ENCODE results near the gene RBBP7.
A peak's percentile ranks its signal among the peaks of the same experiment; 100 is the strongest.

Gene RBBP7

DNA sequence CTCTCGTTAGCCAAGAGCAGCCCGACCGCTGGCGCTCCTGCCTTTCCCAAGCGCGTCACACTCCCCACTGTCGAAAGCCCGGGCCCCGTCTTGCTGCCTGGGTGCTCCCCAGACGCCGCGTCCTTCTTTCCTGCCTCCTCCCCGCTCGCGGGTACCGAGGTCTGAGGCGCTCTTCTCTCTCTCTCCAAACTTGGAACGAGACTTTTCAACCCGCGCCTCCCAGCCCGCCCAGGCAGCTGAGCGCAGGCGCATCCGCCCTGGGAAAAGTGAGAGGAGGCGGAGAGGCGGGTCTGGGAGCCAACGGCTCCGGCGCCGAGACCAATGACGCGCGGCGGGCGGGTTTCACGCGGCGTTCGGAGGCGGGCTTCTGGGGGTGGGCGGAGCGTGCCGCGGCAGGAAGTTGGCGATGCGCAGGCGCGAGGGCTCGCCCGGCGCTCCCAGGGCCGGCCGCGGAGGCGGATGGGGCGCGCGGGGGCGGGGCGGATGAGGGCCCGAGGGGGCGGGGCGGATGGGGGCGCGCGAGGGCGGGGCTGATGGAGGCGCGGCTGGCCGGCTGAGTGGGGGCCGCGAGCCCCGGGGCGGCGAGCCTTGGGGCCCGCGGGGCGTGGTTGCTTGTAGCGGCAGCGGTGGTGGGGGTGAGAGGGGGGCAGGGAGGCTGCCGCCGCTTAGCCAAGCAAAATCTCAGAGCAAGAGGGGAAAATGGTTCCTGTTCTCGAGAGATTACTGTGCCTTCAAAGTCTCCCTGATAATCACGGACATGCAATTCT is at the start of gene RBBP7:
Gene RBBP7, minus strand, starts transcription at position 268 of the 767 bp plus-strand sequence. CDS start 309 bp downstream, outside the sequence.
- peak; percentile 92 for DNase-seq

- no peak for DNase-seq
Observed at GRCh38 chrX:16918979-16919378, 48.8 kb upstream of the RBBP7 start.

GRCh38 chrX:16917120-16917519 is 47.0 kb upstream of the RBBP7 start:
- DNase-seq: no peak

DNA sequence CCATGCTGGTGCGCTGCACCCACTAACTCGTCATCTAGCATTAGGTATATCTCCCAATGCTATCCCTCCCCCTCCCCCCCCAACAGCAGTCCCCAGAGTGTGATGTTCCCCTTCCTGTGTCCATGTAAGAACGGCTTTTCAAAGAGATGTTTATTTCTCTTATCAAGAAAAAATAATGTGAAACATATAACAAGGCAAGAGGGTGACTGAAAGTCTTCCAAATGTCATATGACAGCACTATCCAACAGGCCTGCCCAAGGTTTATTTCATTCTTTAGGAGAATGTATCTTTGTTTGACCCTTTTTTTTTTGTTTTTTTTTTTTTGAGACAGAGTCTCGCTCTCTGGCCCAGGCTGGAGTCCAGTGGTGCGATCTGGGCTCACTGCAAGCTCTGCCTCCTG is 46.4 kb upstream of the RBBP7 start:
- DNase-seq: no peak

- DNase-seq: no peak
Observed at GRCh38 chrX:16914058-16914457, 43.9 kb upstream of the RBBP7 start.

- DNase-seq: no peak
Observed at GRCh38 chrX:16910376-16910775, 40.2 kb upstream of the RBBP7 start.

DNA sequence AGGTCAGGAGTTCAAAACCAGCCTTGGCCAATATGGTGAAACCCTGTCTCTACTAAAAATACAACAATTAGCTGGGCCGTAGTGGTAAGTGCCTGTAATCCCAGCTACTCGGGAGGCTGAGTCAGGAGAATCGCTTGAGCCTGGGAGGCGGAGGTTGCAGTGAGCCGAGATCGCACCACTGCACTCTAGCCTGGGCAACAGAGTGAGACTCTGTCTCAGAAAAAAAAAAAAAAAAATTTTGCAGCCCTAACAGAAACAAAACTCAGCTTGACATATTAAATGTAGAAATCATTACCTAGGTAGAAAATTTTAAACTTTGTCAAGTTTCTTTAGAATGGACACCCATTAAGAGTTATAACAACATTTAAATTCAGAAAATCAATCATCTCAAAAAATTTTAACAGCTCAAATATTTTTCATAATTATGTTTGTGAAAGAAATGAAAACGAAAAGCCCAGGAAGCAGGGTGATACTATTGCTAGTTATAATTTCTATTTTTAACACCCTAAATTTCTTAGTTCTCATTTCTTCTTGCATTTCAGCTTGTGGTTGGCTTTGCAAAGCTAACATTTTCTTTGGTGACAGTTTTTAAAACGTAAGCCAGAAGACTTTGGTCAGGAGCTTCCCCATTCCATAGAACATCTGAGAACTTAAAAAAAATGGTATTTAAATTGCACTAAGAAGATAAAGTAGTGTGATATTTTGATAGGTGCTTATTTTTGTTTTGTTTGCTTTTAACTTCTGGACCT is 33.3 kb upstream of the RBBP7 start:
- DNase-seq: no peak

DNA sequence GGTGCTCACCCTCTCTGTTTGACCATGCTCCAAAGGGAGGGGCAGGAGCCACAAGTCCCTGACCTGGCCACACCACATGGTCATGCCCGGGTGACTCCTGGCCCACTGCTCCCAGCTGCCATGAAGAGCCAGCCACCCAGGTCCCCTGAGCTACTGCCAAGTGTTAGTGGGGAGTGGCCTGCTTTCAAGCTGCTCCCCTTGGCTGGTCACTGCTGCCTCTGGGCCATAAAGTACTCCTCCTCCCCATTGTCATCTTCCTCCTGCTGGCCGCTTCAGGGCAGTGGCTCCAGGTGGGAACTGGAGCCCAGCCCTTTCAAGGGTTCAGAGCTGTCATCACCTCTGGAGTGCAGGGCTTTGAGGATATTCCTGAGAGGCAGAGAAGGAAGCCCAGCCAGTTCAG is 27.3 kb upstream of the RBBP7 start:
- DNase-seq: no peak

DNA sequence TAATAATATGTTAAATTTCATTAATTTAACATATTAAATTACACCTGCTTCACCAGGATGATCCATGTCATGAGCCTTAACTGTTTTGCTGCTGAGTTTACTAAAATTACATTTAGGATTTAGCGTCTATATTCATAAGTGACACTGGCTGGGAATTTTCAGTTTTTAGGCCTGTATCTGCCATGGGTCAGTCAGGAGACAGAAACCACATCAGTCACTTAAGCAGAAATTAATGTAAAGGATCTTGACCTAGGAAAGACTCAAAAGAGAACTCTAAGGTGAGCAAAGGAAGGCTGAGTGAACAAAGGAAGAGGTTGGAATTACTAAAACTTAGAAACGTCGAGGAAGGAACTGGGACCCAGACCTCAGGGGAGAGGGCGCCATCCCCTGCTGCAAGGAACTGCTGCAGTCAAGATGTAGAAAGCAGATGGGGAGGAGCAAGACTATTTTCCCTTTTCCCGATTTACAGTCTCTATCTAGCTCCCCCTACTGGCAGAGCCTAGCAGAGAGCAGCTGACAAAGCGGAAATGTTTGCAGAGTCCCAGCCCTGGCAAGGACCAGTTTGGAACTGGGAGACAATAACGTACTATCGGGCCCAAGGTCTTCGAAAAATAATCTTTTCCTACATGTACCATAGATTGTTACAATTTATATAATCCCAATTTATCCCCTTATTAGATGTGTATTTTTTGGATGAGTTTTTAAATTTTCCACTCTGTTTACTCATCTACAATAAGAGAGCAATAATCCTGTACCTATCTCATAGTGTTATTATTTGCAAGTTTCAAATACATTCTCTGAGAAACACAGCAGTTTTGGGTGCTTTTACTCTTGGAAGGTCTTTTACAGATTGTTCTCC is 22.6 kb upstream of the RBBP7 start:
- peak; percentile 61 for DNase-seq

DNA sequence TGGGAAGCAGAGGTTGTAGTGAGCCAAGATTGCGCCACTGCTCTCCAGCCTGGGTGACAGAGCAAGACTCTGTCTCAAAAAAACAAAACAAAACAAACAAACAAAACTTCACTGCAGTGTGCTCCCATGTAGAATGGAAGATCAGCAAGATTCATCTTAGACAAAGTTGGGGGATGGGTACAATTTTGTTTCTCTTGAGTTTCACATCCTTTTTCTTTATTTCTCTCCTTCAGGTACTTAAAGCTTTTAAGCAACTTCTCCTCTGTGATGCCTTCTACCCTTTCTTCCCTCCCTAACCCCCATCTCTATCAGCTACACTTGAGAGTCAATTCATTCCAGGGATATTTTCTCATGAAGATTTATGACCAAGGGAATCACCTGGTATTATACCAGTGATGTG is 15.5 kb upstream of the RBBP7 start:
- DNase-seq: no peak

DNA sequence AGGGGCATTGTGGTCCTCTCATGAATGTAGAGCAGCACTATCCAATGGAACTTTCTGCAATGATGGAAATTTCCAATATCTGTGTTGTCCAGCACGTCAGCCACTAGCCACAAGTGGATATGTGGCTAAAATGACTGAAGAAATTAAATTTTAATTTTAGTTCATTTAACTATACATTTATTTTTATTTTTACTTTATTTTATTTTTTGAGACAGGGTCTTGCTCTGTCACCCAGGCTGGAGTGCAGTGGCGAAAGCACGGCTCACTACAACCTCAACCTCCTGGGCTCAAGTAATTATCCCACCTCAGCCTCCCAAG is 13.3 kb upstream of the RBBP7 start:
- no peak for DNase-seq

GRCh38 chrX:16882702-16883486 is 12.7 kb upstream of the RBBP7 start:
- peak; percentile 85 for DNase-seq

GRCh38 chrX:16882169-16882568 is 12.0 kb upstream of the RBBP7 start:
- peak; percentile 28 for DNase-seq

DNA sequence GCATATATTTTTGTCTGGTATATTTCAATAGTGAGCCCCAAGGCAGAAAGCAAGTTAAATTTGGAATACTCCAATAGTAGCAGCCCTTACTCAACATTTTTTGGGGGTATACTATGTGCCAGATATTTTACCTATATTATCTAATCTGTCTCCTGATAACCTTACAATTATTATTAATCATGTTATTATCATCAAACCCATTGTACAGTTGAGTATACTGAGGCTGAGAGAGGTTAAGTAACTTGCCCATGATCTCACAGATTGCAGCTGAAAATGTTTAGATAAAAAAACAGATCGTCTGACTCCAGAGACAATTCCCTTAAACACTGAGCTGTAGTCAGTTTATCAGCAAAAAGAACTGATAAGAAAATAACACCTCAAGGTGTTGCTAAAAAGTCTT is 6.5 kb upstream of the RBBP7 start:
- DNase-seq: no peak

DNA sequence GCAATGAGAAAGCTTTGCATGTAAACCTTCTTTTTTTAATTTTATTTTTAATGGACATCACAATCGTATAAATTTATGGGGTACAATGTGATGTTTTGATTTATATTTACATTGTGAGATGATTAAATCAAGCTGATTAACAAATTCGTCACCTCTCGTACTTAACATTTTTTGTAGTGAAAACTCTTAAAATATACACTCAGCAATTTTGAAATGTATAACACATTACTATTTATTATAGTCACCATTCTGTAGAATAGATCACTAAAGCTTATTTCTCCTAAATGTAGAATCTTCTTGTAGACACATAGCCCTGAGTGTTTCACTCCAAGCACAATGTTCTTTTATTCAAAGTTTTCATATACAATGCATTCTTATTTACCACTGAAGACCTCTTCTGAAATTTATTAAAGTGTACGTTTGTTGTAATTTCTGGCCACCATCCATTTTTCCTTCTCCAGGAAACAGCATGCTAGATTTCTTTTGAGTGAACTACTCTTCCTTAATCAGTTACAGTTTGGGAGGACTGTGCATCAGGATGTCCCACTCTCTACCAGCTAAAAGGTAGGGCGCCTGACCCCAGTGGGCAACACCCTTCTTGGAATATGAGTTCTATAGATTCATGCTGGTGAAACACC is 4.4 kb upstream of the RBBP7 start:
- DNase-seq: no peak

GRCh38 chrX:16873106-16873505 is 2.9 kb upstream of the RBBP7 start:
- DNase-seq: no peak

- peak; percentile 25 for DNase-seq
Observed at GRCh38 chrX:16870862-16871815, 977 bp upstream of the RBBP7 start.

GRCh38 chrX:16869393-16870094 is 618 bp downstream of the RBBP7 start:
- peak; percentile 24 for DNase-seq

- DNase-seq: no peak
Observed at GRCh38 chrX:16868920-16869319, 1.2 kb downstream of the RBBP7 start.

DNA sequence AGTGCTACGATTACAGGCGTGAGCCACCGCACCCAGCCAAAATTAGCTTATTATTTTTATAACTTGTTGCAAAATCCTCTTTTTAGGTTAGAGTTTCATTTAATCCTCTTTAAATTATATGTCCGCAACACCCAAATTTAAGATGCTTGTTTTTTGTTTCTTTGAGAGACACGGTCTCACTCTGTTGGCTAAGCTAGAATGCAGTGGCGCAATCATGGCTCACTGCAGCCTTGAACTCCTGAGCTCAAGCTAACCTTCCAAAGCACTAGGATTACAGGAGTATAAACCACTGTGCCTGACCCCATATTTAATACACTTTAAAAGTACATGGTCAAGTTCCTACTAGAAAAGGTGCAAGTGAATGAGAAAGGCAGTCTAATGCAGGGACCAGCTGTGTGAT is 2.2 kb downstream of the RBBP7 start:
- no peak for DNase-seq
